Measurements from ENCODE around the gene CPNE2. TPM values are rescaled to one million over a fixed set of nuclear protein-coding genes. Genes with fewer than 3 reads are reported as not detected.

CPNE2 gene
- total and polyA plus RNA-seq, 10 of the 15 experiments (the other 5 are each of a cell fraction or from before 2014, with no cell fraction given): 3.1 to 22.1 (median 9.9) TPM

- Histone ChIP-seq H4K20me1 (ENCODE audit: control insufficient read depth, insufficient read depth) (no peaks in the 10 kb centered on the region), H3K4me2 (ENCODE audit: control insufficient read depth, insufficient read depth) (no peak overlapping the region), H3K36me3 (ENCODE audit: control insufficient read depth in 2 of 2, insufficient read depth in 2 of 2, low read length in 1 of 2) (peaks cover 15 to 34% of the 10 kb centered on the region in 2 experiments), H3K9ac (ENCODE audit: control insufficient read depth, insufficient read depth, low read length) (no peak overlapping the region), H3K79me2 (ENCODE audit: control insufficient read depth, insufficient read depth, low read length) (no peaks in the 10 kb centered on the region), H3K4me1 (ENCODE audit: control insufficient read depth, insufficient read depth, low read length) (peaks cover 12% of the 10 kb centered on the region), H3K9me3 (replicated peaks; ENCODE audit: control insufficient read depth, insufficient read depth, low read length) (no peaks in the 10 kb centered on the region), H3K27me3 (replicated peaks in 1 of 2; ENCODE audit: control insufficient read depth in 2 of 2, insufficient read depth in 2 of 2, low read length in 1 of 2) (no peaks in the 10 kb centered on the region), H3K27ac (ENCODE audit: control insufficient read depth, insufficient read depth) (no peak overlapping the region), H2AFZ (ENCODE audit: control insufficient read depth, low read depth, low read length) (no peak overlapping the region), H3K4me3 (no peak overlapping the region)
- ChIA-PET POLR2A (interaction anchor here (0.5 to 1.0 kb wide), 4 partner anchors 12 to 40 kb away, joined by 3 read pairs; no protein-coding TSS in a partner anchor), RAD21 (ENCODE audit: unreplicated experiment) (interaction anchor here (1.4 kb wide), 1 partner anchor 26 kb away, joined by 3 read pairs; no protein-coding TSS in a partner anchor), CTCF (interaction anchor here (0.6 to 2.8 kb wide), 6 partner anchors 15 to 323 kb away, joined by 3 to 14 read pairs (median 4); partner anchors contain the start of gene CPNE2), SMC1A (ENCODE audit: uncharacterized antibody, unreplicated experiment) (interaction anchor here (1.1 to 1.7 kb wide), 4 partner anchors 10 to 24 kb away, joined by 3 to 4 read pairs (median 4); no protein-coding TSS in a partner anchor)
- intact Hi-C loops (cut with micrococcal nuclease; ENCODE audit: unreplicated experiment) (no loop called here), in situ Hi-C loops (cut with MboI) (no loop called here)
- no TSS peak for BruUV-seq (replicated peaks)
- FAIRE-seq: no peak
- 94% methylated on average over 4 of the region's 4 CpGs for WGBS (ENCODE audit: insufficient coverage, insufficient replicate concordance, low lambda C conversion rate, missing lambda C conversion rate)
- no peak for DNase-seq (ENCODE audit: low read depth, low spot score)
- peak; percentile 45; the same call in 2 of the 3 replicates for ATAC-seq
- TF ChIP-seq ASH2L (IDR thresholded peaks at IDR 0.05; ENCODE audit: borderline replicate concordance, low read depth): no peak
- TF ChIP-seq NFIC (IDR thresholded peaks at IDR 0.05; ENCODE audit: low read depth, low read length): no peak
- TF ChIP-seq E2F8 (IDR thresholded peaks at IDR 0.05; ENCODE audit: low read depth, partially characterized antibody): no peak
- no peak for TF ChIP-seq NKRF (conservative IDR thresholded peaks at IDR 0.05)
- no peak for TF ChIP-seq YBX1 (IDR thresholded peaks at IDR 0.05)
- TF ChIP-seq ZNF274 (IDR thresholded peaks at IDR 0.05; ENCODE audit: insufficient read depth, insufficient read length): no peak
- TF ChIP-seq SMAD1 (IDR thresholded peaks at IDR 0.05; ENCODE audit: low read depth, partially characterized antibody): no peak
- TF ChIP-seq RUNX3 (IDR thresholded peaks at IDR 0.05; ENCODE audit: low read length): no peak
- TF ChIP-seq IRF4 (IDR thresholded peaks at IDR 0.05; ENCODE audit: low read depth, low read length): no peak
- TF ChIP-seq MYB (IDR thresholded peaks at IDR 0.05; ENCODE audit: borderline replicate concordance, low read depth, low read length): no peak
- no peak for TF ChIP-seq YY1 (IDR thresholded peaks at IDR 0.05; ENCODE audit: low read depth, low read length)
- TF ChIP-seq SP1 (IDR thresholded peaks at IDR 0.05; ENCODE audit: low read depth, low read length): no peak
- TF ChIP-seq, protein P1, sequence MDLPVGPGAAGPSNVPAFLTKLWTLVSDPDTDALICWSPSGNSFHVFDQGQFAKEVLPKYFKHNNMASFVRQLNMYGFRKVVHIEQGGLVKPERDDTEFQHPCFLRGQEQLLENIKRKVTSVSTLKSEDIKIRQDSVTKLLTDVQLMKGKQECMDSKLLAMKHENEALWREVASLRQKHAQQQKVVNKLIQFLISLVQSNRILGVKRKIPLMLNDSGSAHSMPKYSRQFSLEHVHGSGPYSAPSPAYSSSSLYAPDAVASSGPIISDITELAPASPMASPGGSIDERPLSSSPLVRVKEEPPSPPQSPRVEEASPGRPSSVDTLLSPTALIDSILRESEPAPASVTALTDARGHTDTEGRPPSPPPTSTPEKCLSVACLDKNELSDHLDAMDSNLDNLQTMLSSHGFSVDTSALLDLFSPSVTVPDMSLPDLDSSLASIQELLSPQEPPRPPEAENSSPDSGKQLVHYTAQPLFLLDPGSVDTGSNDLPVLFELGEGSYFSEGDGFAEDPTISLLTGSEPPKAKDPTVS (IDR thresholded peaks at IDR 0.05; ENCODE audit: low read depth, low read length): no peak
- TF ChIP-seq CBFB (IDR thresholded peaks at IDR 0.05; ENCODE audit: low read depth): no peak
- TF ChIP-seq ZSCAN29 (IDR thresholded peaks at IDR 0.05): no peak
- TF ChIP-seq SMC3 (IDR thresholded peaks at IDR 0.05; ENCODE audit: borderline replicate concordance, low read length): no peak
- TF ChIP-seq SREBF1 (IDR thresholded peaks at IDR 0.05; ENCODE audit: low read length): no peak
- TF ChIP-seq LARP7 (IDR thresholded peaks at IDR 0.05): no peak
Measured at GRCh38 chr16:57152096-57153093, 60.0 kb downstream of the CPNE2 start.
